ENCODE results near the gene PCBP3.

Gene PCBP3

GRCh38 chr21:45912611-45913417 lies 269.3 kb downstream of the PCBP3 start:
- DNase-seq (ENCODE audit: low spot score), result no peak

GRCh38 chr21:45913418-45913765 lies 269.9 kb downstream of the PCBP3 start:
- DNase-seq (ENCODE audit: low spot score), result no peak

GRCh38 chr21:45913886-45914285 lies 270.4 kb downstream of the PCBP3 start:
- no peak for DNase-seq (ENCODE audit: low spot score)

GRCh38 chr21:45914321-45914845 lies 270.9 kb downstream of the PCBP3 start:
- no peak for DNase-seq (ENCODE audit: low spot score)

- no peak for DNase-seq (ENCODE audit: low spot score)
These were observed 272.7 kb downstream of the PCBP3 start for GRCh38 chr21:45916011-45916840.

GRCh38 chr21:45917241-45917640 lies 273.7 kb downstream of the PCBP3 start:
- DNase-seq (ENCODE audit: low spot score), result no peak

- no peak for DNase-seq (ENCODE audit: low spot score)
These were observed 274.5 kb downstream of the PCBP3 start for GRCh38 chr21:45918011-45918410.

- DNase-seq (ENCODE audit: low spot score), result no peak
These were observed 275.4 kb downstream of the PCBP3 start for GRCh38 chr21:45918835-45919447.

GRCh38 chr21:45919593-45919992 lies 276.1 kb downstream of the PCBP3 start:
- no peak for DNase-seq (ENCODE audit: low spot score)

GRCh38 chr21:45920824-45921600 lies 277.5 kb downstream of the PCBP3 start:
- DNase-seq (ENCODE audit: low spot score), result no peak

GRCh38 chr21:45921917-45922316 lies 278.4 kb downstream of the PCBP3 start:
- DNase-seq (ENCODE audit: low spot score), result no peak

- DNase-seq (ENCODE audit: low spot score), result no peak
These were observed 279.1 kb downstream of the PCBP3 start for GRCh38 chr21:45922648-45923047.

GRCh38 chr21:45923146-45923545 lies 279.6 kb downstream of the PCBP3 start:
- no peak for DNase-seq (ENCODE audit: low spot score)

- DNase-seq (ENCODE audit: low spot score), result no peak
These were observed 282.8 kb downstream of the PCBP3 start for GRCh38 chr21:45926281-45926680.

GRCh38 chr21:45927032-45927431 lies 283.5 kb downstream of the PCBP3 start:
- no peak for DNase-seq (ENCODE audit: low spot score)

GRCh38 chr21:45927851-45928850 lies 284.6 kb downstream of the PCBP3 start:
- DNase-seq (ENCODE audit: low spot score), result no peak

GRCh38 chr21:45929449-45929848 lies 285.9 kb downstream of the PCBP3 start:
- no peak for DNase-seq (ENCODE audit: low spot score)

GRCh38 chr21:45930231-45930760 lies 286.8 kb downstream of the PCBP3 start:
- DNase-seq (ENCODE audit: low spot score), result no peak

GRCh38 chr21:45930792-45931191 lies 287.3 kb downstream of the PCBP3 start:
- DNase-seq (ENCODE audit: low spot score), result no peak

- DNase-seq (ENCODE audit: low spot score), result no peak
These were observed 288.0 kb downstream of the PCBP3 start for GRCh38 chr21:45931397-45931969.
